Measurements from ENCODE around the gene GPR132. TPM values are rescaled to one million over a fixed set of nuclear protein-coding genes. Genes with fewer than 3 reads are reported as not detected.
"Not testable (repeated sequence)": the region's sequence is repeated elsewhere in the genome, so short reads cannot be mapped to it uniquely, and the experiment has no call there.

The GPR132 gene
- total and polyA plus RNA-seq, 2 donors (not counting 1 experiment from before 2014, with no cell fraction given) = 38.6 to 54.5 TPM

DNA sequence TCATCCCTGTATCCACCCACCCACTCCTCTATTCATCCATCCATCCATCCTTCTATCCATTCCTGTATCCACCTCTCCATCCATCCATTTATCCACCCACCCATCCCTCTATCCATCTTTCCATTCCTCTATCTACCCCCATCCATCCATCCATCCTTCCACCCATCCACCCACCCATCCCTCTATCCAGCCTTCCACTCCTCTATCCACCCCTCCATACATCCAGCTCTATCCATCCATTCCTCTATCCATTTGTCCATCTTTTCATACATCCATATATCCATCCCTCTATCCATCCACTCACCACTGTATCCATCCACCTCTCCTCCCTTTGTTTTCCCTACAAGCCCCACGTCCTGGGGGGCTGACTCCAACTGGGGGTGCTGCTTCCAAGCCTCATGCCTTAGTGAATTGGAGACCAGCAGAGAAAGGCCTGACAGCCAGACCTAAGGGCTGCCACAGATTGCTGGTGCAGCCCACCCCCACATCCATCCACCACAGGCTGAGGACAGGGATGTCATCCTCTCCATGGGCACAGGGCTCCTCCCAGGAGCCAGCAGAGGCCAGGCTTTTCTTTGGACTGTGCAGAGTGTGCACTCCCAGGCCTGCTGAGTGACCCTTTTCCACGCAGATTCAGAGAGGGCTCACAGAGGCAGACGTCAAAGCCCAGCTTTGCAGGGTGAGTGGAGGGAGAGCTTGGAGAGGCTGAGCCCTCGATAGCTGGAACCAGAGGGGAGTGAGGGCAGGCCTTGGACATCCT is 18.9 kb upstream of the GPR132 start:
- no peak overlapping the region for H3K4me2 ChIP-seq (replicated peaks; ENCODE audit: low read depth, low read length, poor library complexity, severe bottlenecking)
- CTCF ChIA-PET = interaction anchor here (4.8 to 8.8 kb wide), 3 partner anchors 11 to 39 kb away, joined by 46 to 192 read pairs (median 97); partner anchors contain the start of gene GPR132
- peaks cover 11% of the 10 kb centered on the region for H3K79me2 ChIP-seq (ENCODE audit: control insufficient read depth, insufficient read depth, low read length)
- Mint-ChIP-seq H3K27me3 (peaks cover 13% of the 10 kb centered on the region), H3K27ac (peak overlapping the region; percentile 53), H3K4me1 (peaks cover 13% of the 10 kb centered on the region), H3K9me3 (ENCODE audit: insufficient read depth) (no peaks in the 10 kb centered on the region), H3K4me3 (no peak overlapping the region)
- peaks cover 9 to 17% of the 10 kb centered on the region in 2 donors for H3K4me1 ChIP-seq (ENCODE audit: control insufficient read depth in 2 of 2, insufficient read depth in 2 of 2, low read length in 2 of 2)
- peaks cover 6% of the 10 kb centered on the region for H4K20me1 ChIP-seq (ENCODE audit: control insufficient read depth, insufficient read depth, low read length, poor library complexity, severe bottlenecking)
- no peak overlapping the region for H2AFZ ChIP-seq (ENCODE audit: insufficient read depth, low read depth, low read length, poor library complexity, severe bottlenecking)
- 89% methylated on average over 4 of the region's 4 CpGs for WGBS (ENCODE audit: insufficient coverage)
- no peaks in the 10 kb centered on the region for H3K36me3 ChIP-seq (replicated peaks in 1 of 2; ENCODE audit: control extremely low read depth in 1 of 2, control insufficient read depth in 1 of 2, extremely low read depth in 1 of 2, insufficient read depth in 2 of 2, low read length in 1 of 2)
- H3K4me3 ChIP-seq (ENCODE audit: control extremely low read depth in 1 of 5, extremely low read depth in 1 of 5, insufficient read depth in 1 of 5, low read depth in 2 of 5, low read length in 4 of 5) = no peak overlapping the region
- no peaks in the 10 kb centered on the region for H3K9me3 ChIP-seq (ENCODE audit: control extremely low read depth in 1 of 3, control insufficient read depth in 2 of 3, insufficient read depth in 1 of 3, low read length in 2 of 3)
- DNase-seq (no peak), ATAC-seq (ENCODE audit: low read depth) (no peak)
- intact Hi-C loops (cut with micrococcal nuclease) = no loop called here
- TF ChIP-seq EZH2 (IDR thresholded peaks at IDR 0.05; ENCODE audit: borderline replicate concordance, insufficient read depth, low read depth, low read length, poor library complexity, severe bottlenecking) = no peak
- TF ChIP-seq, protein P1, sequence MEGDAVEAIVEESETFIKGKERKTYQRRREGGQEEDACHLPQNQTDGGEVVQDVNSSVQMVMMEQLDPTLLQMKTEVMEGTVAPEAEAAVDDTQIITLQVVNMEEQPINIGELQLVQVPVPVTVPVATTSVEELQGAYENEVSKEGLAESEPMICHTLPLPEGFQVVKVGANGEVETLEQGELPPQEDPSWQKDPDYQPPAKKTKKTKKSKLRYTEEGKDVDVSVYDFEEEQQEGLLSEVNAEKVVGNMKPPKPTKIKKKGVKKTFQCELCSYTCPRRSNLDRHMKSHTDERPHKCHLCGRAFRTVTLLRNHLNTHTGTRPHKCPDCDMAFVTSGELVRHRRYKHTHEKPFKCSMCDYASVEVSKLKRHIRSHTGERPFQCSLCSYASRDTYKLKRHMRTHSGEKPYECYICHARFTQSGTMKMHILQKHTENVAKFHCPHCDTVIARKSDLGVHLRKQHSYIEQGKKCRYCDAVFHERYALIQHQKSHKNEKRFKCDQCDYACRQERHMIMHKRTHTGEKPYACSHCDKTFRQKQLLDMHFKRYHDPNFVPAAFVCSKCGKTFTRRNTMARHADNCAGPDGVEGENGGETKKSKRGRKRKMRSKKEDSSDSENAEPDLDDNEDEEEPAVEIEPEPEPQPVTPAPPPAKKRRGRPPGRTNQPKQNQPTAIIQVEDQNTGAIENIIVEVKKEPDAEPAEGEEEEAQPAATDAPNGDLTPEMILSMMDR (IDR thresholded peaks at IDR 0.05) = no peak
- no peak overlapping the region for H3K27ac ChIP-seq (ENCODE audit: low read length in 2 of 2)
- POLR2A ChIA-PET = interaction anchor here (0.6 to 0.7 kb wide), 2 partner anchors 9 to 84 kb away, joined by 3 to 9 read pairs; no protein-coding TSS in a partner anchor
- peaks cover 0 to 26% (median 9%) of the 10 kb centered on the region in 4 experiments for H3K27me3 ChIP-seq (replicated peaks in 1 of 4; ENCODE audit: control extremely low read depth in 1 of 4, control insufficient read depth in 3 of 4, insufficient read depth in 4 of 4, low read length in 3 of 4)
- no peak overlapping the region for H3K9ac ChIP-seq (ENCODE audit: low read length)

- intact Hi-C loops (cut with micrococcal nuclease) = no loop called here
- peaks cover 11% of the 10 kb centered on the region for H3K79me2 ChIP-seq (ENCODE audit: control insufficient read depth, insufficient read depth, low read length)
- POLR2A ChIA-PET = no interaction called here
- CTCF ChIA-PET = interaction anchor here (1.4 to 1.6 kb wide), 2 partner anchors 12 to 37 kb away, joined by 4 to 6 read pairs; no protein-coding TSS in a partner anchor
- no peaks in the 10 kb centered on the region for H3K9me3 Mint-ChIP-seq (ENCODE audit: insufficient read depth)
- peaks cover 0 to 19% (median 4%) of the 10 kb centered on the region in 4 experiments for H3K27me3 ChIP-seq (replicated peaks in 1 of 4; ENCODE audit: control extremely low read depth in 1 of 4, control insufficient read depth in 3 of 4, insufficient read depth in 4 of 4, low read length in 3 of 4)
- TF ChIP-seq EZH2 (IDR thresholded peaks at IDR 0.05; ENCODE audit: borderline replicate concordance, insufficient read depth, low read depth, low read length, poor library complexity, severe bottlenecking) = no peak
- TF ChIP-seq, protein P1 (IDR thresholded peaks at IDR 0.05) = no peak
- ATAC-seq (ENCODE audit: low read depth) (no peak), DNase-seq (no peak)
- peaks cover 6% of the 10 kb centered on the region for H3K27me3 Mint-ChIP-seq
- no peak overlapping the region for H3K4me3 ChIP-seq (ENCODE audit: control extremely low read depth in 1 of 5, extremely low read depth in 1 of 5, insufficient read depth in 1 of 5, low read depth in 2 of 5, low read length in 4 of 5)
- no peaks in the 10 kb centered on the region for H4K20me1 ChIP-seq (ENCODE audit: control insufficient read depth, insufficient read depth, low read length, poor library complexity, severe bottlenecking)
- H3K4me1 Mint-ChIP-seq = peaks cover 11% of the 10 kb centered on the region
- H3K36me3 ChIP-seq (replicated peaks in 1 of 2; ENCODE audit: control extremely low read depth in 1 of 2, control insufficient read depth in 1 of 2, extremely low read depth in 1 of 2, insufficient read depth in 2 of 2, low read length in 1 of 2) = no peaks in the 10 kb centered on the region
- no peak overlapping the region for H3K9ac ChIP-seq (ENCODE audit: low read length)
- no peak overlapping the region for H3K4me3 Mint-ChIP-seq
- H2AFZ ChIP-seq (ENCODE audit: insufficient read depth, low read depth, low read length, poor library complexity, severe bottlenecking) = no peak overlapping the region
- H3K4me1 ChIP-seq (ENCODE audit: control insufficient read depth in 2 of 2, insufficient read depth in 2 of 2, low read length in 2 of 2) = peaks cover 5 to 13% of the 10 kb centered on the region in 2 donors
- 100% methylated on average over 1 of the region's 1 CpG for WGBS (ENCODE audit: insufficient coverage)
- no peak overlapping the region for H3K4me2 ChIP-seq (replicated peaks; ENCODE audit: low read depth, low read length, poor library complexity, severe bottlenecking)
- no peak overlapping the region for H3K27ac Mint-ChIP-seq
- no peak overlapping the region for H3K27ac ChIP-seq (ENCODE audit: low read length in 2 of 2)
- H3K9me3 ChIP-seq (ENCODE audit: control extremely low read depth in 1 of 3, control insufficient read depth in 2 of 3, insufficient read depth in 1 of 3, low read length in 2 of 3) = no peaks in the 10 kb centered on the region
Observed at GRCh38 chr14:105082703-105083102, 17.5 kb upstream of the GPR132 start.

- H3K27ac Mint-ChIP-seq; H4K20me1 ChIP-seq (ENCODE audit: control insufficient read depth, insufficient read depth, low read length, poor library complexity, severe bottlenecking); H2AFZ ChIP-seq (ENCODE audit: insufficient read depth, low read depth, low read length, poor library complexity, severe bottlenecking); H3K27me3 Mint-ChIP-seq; H3K36me3 ChIP-seq (replicated peaks in 1 of 2; ENCODE audit: control extremely low read depth in 1 of 2, control insufficient read depth in 1 of 2, extremely low read depth in 1 of 2, insufficient read depth in 2 of 2, low read length in 1 of 2); H3K27ac ChIP-seq (ENCODE audit: low read length in 2 of 2); H3K9ac ChIP-seq (ENCODE audit: low read length); H3K4me2 ChIP-seq (replicated peaks; ENCODE audit: low read depth, low read length, poor library complexity, severe bottlenecking); H3K9me3 Mint-ChIP-seq (ENCODE audit: insufficient read depth); H3K4me3 Mint-ChIP-seq; ATAC-seq (ENCODE audit: low read depth); H3K9me3 ChIP-seq (ENCODE audit: control extremely low read depth in 1 of 3, control insufficient read depth in 2 of 3, insufficient read depth in 1 of 3, low read length in 2 of 3); H3K4me3 ChIP-seq (ENCODE audit: control extremely low read depth in 1 of 5, extremely low read depth in 1 of 5, insufficient read depth in 1 of 5, low read depth in 2 of 5, low read length in 4 of 5); intact Hi-C loops (cut with micrococcal nuclease); POLR2A ChIA-PET: not testable (repeated sequence)
- CTCF ChIA-PET = interaction anchor here (1.0 to 1.7 kb wide), 5 partner anchors 9 to 106 kb away, joined by 3 to 6 read pairs (median 4); no protein-coding TSS in a partner anchor
- Histone ChIP-seq H3K4me1 (ENCODE audit: control insufficient read depth in 2 of 2, insufficient read depth in 2 of 2, low read length in 2 of 2) (peaks cover 14 to 15% of the 10 kb centered on the region in 2 donors), H3K79me2 (ENCODE audit: control insufficient read depth, insufficient read depth, low read length) (peaks cover 11% of the 10 kb centered on the region), H3K27me3 (replicated peaks in 1 of 4; ENCODE audit: control extremely low read depth in 1 of 4, control insufficient read depth in 3 of 4, insufficient read depth in 4 of 4, low read length in 3 of 4) (peaks cover 0 to 14% (median under 1%) of the 10 kb centered on the region in 4 experiments)
- H3K4me1 Mint-ChIP-seq = peaks cover 16% of the 10 kb centered on the region
- peak; percentile 3 for DNase-seq
- WGBS (ENCODE audit: insufficient coverage) = 87% methylated on average over 5 of the region's 8 CpGs
Observed at GRCh38 chr14:105081473-105081872, 16.2 kb upstream of the GPR132 start.
